Activated CD4-positive, alpha-beta T cell treated with anti-CD3 and anti-CD28 coated beads for 36 hours (primary cell): ENCODE results near the gene GPT2. TPM values are rescaled to one million over a fixed set of nuclear protein-coding genes. Genes with fewer than 3 reads are reported as not detected.

Experiments used
- ATAC-seq: fragments of 200-7000 bp; cut with Tn5 transposase; one replicate; pipeline ENCODE4 v1.10.0; 2021; ENCODE audit warnings: mild to moderate bottlenecking, moderate library complexity
- CTCF ChIA-PET: fragments of 350-600 bp; sonication (Branson Sonifier 250); formaldehyde crosslinking; loops from one replicate; lab custom pipeline; 2021; ENCODE audit warnings: antibody characterized with exemption; lab: Charles Lee
- POLR2A ChIA-PET: fragments of 350-600 bp; sonication (Branson Sonifier 250); formaldehyde crosslinking; loops from one replicate; lab custom pipeline; 2021; ENCODE audit warnings: antibody characterized with exemption, inconsistent platforms; lab: Charles Lee
- DNase-seq: peaks from one replicate; pipeline ENCODE4 v3.0.0-alpha.2; 2020
- H3K27ac Mint-ChIP-seq: one replicate; pipeline ENCODE4 v1.8.0; 2021; ENCODE audit warnings: mixed read lengths
- H3K27me3 Mint-ChIP-seq: one replicate; pipeline ENCODE4 v1.8.0; 2021; ENCODE audit warnings: mixed read lengths
- H3K36me3 Mint-ChIP-seq: one replicate; pipeline ENCODE4 v1.8.0; 2021; ENCODE audit warnings: low read depth, mixed read lengths
- H3K4me1 Mint-ChIP-seq: one replicate; pipeline ENCODE4 v1.8.0; 2021; ENCODE audit warnings: mixed read lengths
- H3K4me3 Mint-ChIP-seq: one replicate; pipeline ENCODE4 v1.8.0; 2021; ENCODE audit warnings: mild to moderate bottlenecking, moderate library complexity, mixed read lengths
- H3K9me3 Mint-ChIP-seq: one replicate; pipeline ENCODE4 v1.8.0; 2021; ENCODE audit warnings: low read depth, mixed read lengths
- intact Hi-C, 2 experiments: fragments of 100-400 bp; cut with DNase I in 1 of 2; cut with micrococcal nuclease in 1 of 2; formaldehyde crosslinking; loops; one replicate each; pipeline versions ENCODE4 v1.14.2 to v1.15.1; 2022 to 2024; cut with DNase I, micrococcal nuclease
- total RNA-seq, 2 experiments: library from RNA; stranded (reverse); gene quantifications; one replicate each; pipeline ENCODE4 v1.2.3, GENCODE V29; 2021

GPT2 gene
- total RNA-seq: 10 to 100 TPM; 25.6 to 34.9 TPM

- Mint-ChIP-seq H3K27me3 (peaks cover 24% of the 10 kb centered on the region), H3K36me3 (peaks cover 5% of the 10 kb centered on the region), H3K4me1 (peaks cover 10% of the 10 kb centered on the region), H3K4me3 (peak within 1 kb of the TSS; percentile 80), H3K27ac (peak within 1 kb of the TSS; percentile 94), H3K9me3 (no peaks in the 10 kb centered on the region)
- ATAC-seq (peak; percentile 96), DNase-seq (peak; percentile 91)
- intact Hi-C loops: loop anchor here (1.0 to 5.0 kb wide), 9 partner anchors 23 to 577 kb away; partner anchors contain the start of genes C16orf87 (in 2 of the 2), DNAJA2 (in 1 of the 2), ITFG1 (in 1 of the 2) and NETO2 (in 1 of the 2)
- ChIA-PET POLR2A (interaction anchor here (0.6 to 1.3 kb wide), 2 partner anchors 62 to 194 kb away, joined by 3 to 4 read pairs; partner anchors contain the start of gene ORC6), CTCF (interaction anchor here (0.5 to 2.3 kb wide), 8 partner anchors 8 to 1328 kb away, joined by 3 to 7 read pairs (median 3); no protein-coding TSS in a partner anchor)
Measured at GRCh38 chr16:46883690-46884512, at the start of gene GPT2. Gene GPT2, plus strand, starts transcription at chr16:46884362. Its CDS starts 354 bp downstream, at chr16:46884716.

GRCh38 chr16:46836534-46837530 is 47.3 kb upstream of the GPT2 start:
- peaks cover 2% of the 10 kb centered on the region for H3K4me1 Mint-ChIP-seq
- H3K27me3 Mint-ChIP-seq: no peaks in the 10 kb centered on the region
- ATAC-seq (peak; percentile 51), DNase-seq (no peak)
- ChIA-PET POLR2A (no interaction called here), CTCF (no interaction called here)
- no peaks in the 10 kb centered on the region for H3K36me3 Mint-ChIP-seq
- H3K4me3 Mint-ChIP-seq: no peak overlapping the region
- H3K9me3 Mint-ChIP-seq: peaks cover under 1% of the 10 kb centered on the region
- H3K27ac Mint-ChIP-seq: no peak overlapping the region
- intact Hi-C loops: loop anchor here in 1 of 2 experiments (10.0 kb wide), 1 partner anchor 1548 kb away; the partner anchor contains the start of gene SIAH1

- Mint-ChIP-seq H3K9me3 (peaks cover 7% of the 10 kb centered on the region), H3K4me3 (no peak overlapping the region), H3K27me3 (peaks cover 2% of the 10 kb centered on the region), H3K4me1 (peaks cover 2% of the 10 kb centered on the region), H3K36me3 (peaks cover 4% of the 10 kb centered on the region), H3K27ac (no peak overlapping the region)
- ChIA-PET POLR2A (no interaction called here), CTCF (interaction anchor here (0.8 kb wide), 1 partner anchor 314 kb away, joined by 3 read pairs; no protein-coding TSS in a partner anchor)
- intact Hi-C loops: loop anchor here in 1 of 2 experiments (10.0 kb wide), 1 partner anchor 1545 kb away; the partner anchor contains the start of gene SIAH1
- DNase-seq (no peak), ATAC-seq (no peak)
Measured at GRCh38 chr16:46839986-46840443, 44.1 kb upstream of the GPT2 start.

GRCh38 chr16:46842192-46842895 is 41.8 kb upstream of the GPT2 start:
- Mint-ChIP-seq H3K27me3 (peaks cover 4% of the 10 kb centered on the region), H3K9me3 (peaks cover 7% of the 10 kb centered on the region), H3K27ac (no peak overlapping the region), H3K4me3 (no peak overlapping the region), H3K36me3 (peaks cover 4% of the 10 kb centered on the region), H3K4me1 (no peaks in the 10 kb centered on the region)
- no peak for DNase-seq
- POLR2A ChIA-PET: no interaction called here
- CTCF ChIA-PET: interaction anchor here (0.9 kb wide), 1 partner anchor 88 kb away, joined by 3 read pairs; no protein-coding TSS in a partner anchor
- no peak for ATAC-seq
- intact Hi-C loops: no loop called here

- intact Hi-C loops: no loop called here
- H3K27me3 Mint-ChIP-seq: peaks cover 4% of the 10 kb centered on the region
- no peaks in the 10 kb centered on the region for H3K4me1 Mint-ChIP-seq
- no peak for DNase-seq
- H3K27ac Mint-ChIP-seq: no peak overlapping the region
- peaks cover 7% of the 10 kb centered on the region for H3K9me3 Mint-ChIP-seq
- no peak for ATAC-seq
- CTCF ChIA-PET: interaction anchor here (0.7 to 2.6 kb wide), 2 partner anchors 10 to 23 kb away, joined by 4 to 11 read pairs; no protein-coding TSS in a partner anchor
- peaks cover 4% of the 10 kb centered on the region for H3K36me3 Mint-ChIP-seq
- POLR2A ChIA-PET: no interaction called here
- H3K4me3 Mint-ChIP-seq: no peak overlapping the region
Measured at GRCh38 chr16:46843898-46844642, 40.1 kb upstream of the GPT2 start.

- intact Hi-C loops: no loop called here
- CTCF ChIA-PET: interaction anchor here (0.7 to 2.6 kb wide), 7 partner anchors 9 to 178 kb away, joined by 3 to 11 read pairs (median 4); no protein-coding TSS in a partner anchor
- Mint-ChIP-seq H3K27ac (no peak overlapping the region), H3K9me3 (peaks cover 7% of the 10 kb centered on the region), H3K27me3 (peaks cover 4% of the 10 kb centered on the region), H3K36me3 (peaks cover 4% of the 10 kb centered on the region), H3K4me1 (no peaks in the 10 kb centered on the region), H3K4me3 (no peak overlapping the region)
- DNase-seq: no peak
- POLR2A ChIA-PET: no interaction called here
- no peak for ATAC-seq
Measured at GRCh38 chr16:46844771-46845170, 39.4 kb upstream of the GPT2 start.

GRCh38 chr16:46845952-46846351 is 38.2 kb upstream of the GPT2 start:
- intact Hi-C loops: no loop called here
- Mint-ChIP-seq H3K27me3 (peaks cover 4% of the 10 kb centered on the region), H3K36me3 (peaks cover 4% of the 10 kb centered on the region), H3K9me3 (peaks cover 7% of the 10 kb centered on the region), H3K4me3 (no peak overlapping the region), H3K4me1 (no peaks in the 10 kb centered on the region), H3K27ac (no peak overlapping the region)
- ChIA-PET POLR2A (interaction anchor here (0.7 kb wide), 1 partner anchor 14 kb away, joined by 11 read pairs; no protein-coding TSS in a partner anchor), CTCF (interaction anchor here (0.7 to 2.6 kb wide), 6 partner anchors 8 to 149 kb away, joined by 3 to 11 read pairs (median 4); no protein-coding TSS in a partner anchor)
- DNase-seq (no peak), ATAC-seq (no peak)

- DNase-seq (no peak), ATAC-seq (no peak)
- ChIA-PET POLR2A (interaction anchor here (0.6 kb wide), 1 partner anchor 26 kb away, joined by 3 read pairs; no protein-coding TSS in a partner anchor), CTCF (interaction anchor here (0.8 to 1.5 kb wide), 2 partner anchors 9 to 81 kb away, joined by 3 to 4 read pairs; no protein-coding TSS in a partner anchor)
- intact Hi-C loops: no loop called here
- Mint-ChIP-seq H3K36me3 (no peaks in the 10 kb centered on the region), H3K4me1 (no peaks in the 10 kb centered on the region), H3K4me3 (no peak overlapping the region), H3K9me3 (no peaks in the 10 kb centered on the region), H3K27ac (no peak overlapping the region), H3K27me3 (peaks cover 4% of the 10 kb centered on the region)
Measured at GRCh38 chr16:46848768-46849764, 35.1 kb upstream of the GPT2 start.
